CD4-positive, CD25-positive, alpha-beta regulatory T cell (primary cell): ENCODE results near the gene TIAM2. TPM values are rescaled to one million over a fixed set of nuclear protein-coding genes. Genes with fewer than 3 reads are reported as not detected.

ENCODE experiments used
- ATAC-seq, 2 donors: fragments of 150-1000 bp; cut with Tn5 transposase; one replicate each; pipeline ENCODE4 v1.10.0; 2021; ENCODE audit warnings: low read depth in 2 of 2, moderate number of reproducible peaks in 2 of 2, moderate library complexity in 1 of 2
- DNase-seq, 3 donors: peaks; one replicate each; pipeline versions ENCODE4 v3.0.0 to v3.0.0-alpha.2; 2012 to 2022; ENCODE audit warnings: mixed read lengths in 1 of 3
- H3K27ac ChIP-seq: one replicate; pipeline ENCODE4 v1.7.0; 2013; ENCODE audit warnings: mild to moderate bottlenecking, low read length; ENCODE audit not compliant: insufficient read depth, poor library complexity, severe bottlenecking
- H3K27me3 ChIP-seq: one replicate; pipeline ENCODE4 v1.7.0; 2013; ENCODE audit warnings: low read length; ENCODE audit not compliant: control insufficient read depth, insufficient read depth
- H3K36me3 ChIP-seq: one replicate; pipeline ENCODE4 v1.7.0; 2013; ENCODE audit warnings: mild to moderate bottlenecking, low read length, moderate library complexity; ENCODE audit not compliant: control insufficient read depth, insufficient read depth
- H3K4me1 ChIP-seq: 2 replicates; pipeline ENCODE4 v1.7.0; 2013; ENCODE audit warnings: mild to moderate bottlenecking, low read length; ENCODE audit not compliant: insufficient read depth, control insufficient read depth, poor library complexity, severe bottlenecking
- H3K4me3 ChIP-seq: one replicate; pipeline ENCODE4 v1.7.0; 2013; ENCODE audit warnings: low read depth, mild to moderate bottlenecking, low read length, moderate library complexity
- H3K9me3 ChIP-seq, 2 experiments: 1 replicate in 1 of 2; 2 replicates in 1 of 2; pipeline ENCODE4 v1.7.0; 2013; ENCODE audit warnings: low read length in 2 of 2, mild to moderate bottlenecking in 1 of 2, moderate library complexity in 1 of 2; ENCODE audit not compliant: control insufficient read depth in 2 of 2
- H3K27ac Mint-ChIP-seq, 3 donors: one replicate each; pipeline ENCODE4 v1.8.0; 2020 to 2022; ENCODE audit warnings: mild to moderate bottlenecking in 3 of 3, mixed read lengths in 3 of 3, moderate library complexity in 2 of 3
- H3K27me3 Mint-ChIP-seq: one replicate; pipeline ENCODE4 v1.8.0; 2022; ENCODE audit warnings: mild to moderate bottlenecking, mixed read lengths
- H3K36me3 Mint-ChIP-seq: one replicate; pipeline ENCODE4 v1.8.0; 2020; ENCODE audit warnings: mixed read lengths
- H3K4me1 Mint-ChIP-seq, 4 donors: one replicate each; pipeline ENCODE4 v1.8.0; 2020 to 2022; ENCODE audit warnings: mixed read lengths in 4 of 4, mild to moderate bottlenecking in 1 of 4
- H3K4me3 Mint-ChIP-seq, 4 donors: one replicate each; pipeline ENCODE4 v1.8.0; 2020 to 2022; ENCODE audit warnings: mild to moderate bottlenecking in 4 of 4, mixed read lengths in 4 of 4, moderate library complexity in 3 of 4
- H3K9me3 Mint-ChIP-seq, 7 donors: one replicate each; pipeline ENCODE4 v1.8.0; 2020 to 2022; ENCODE audit warnings: mixed read lengths in 7 of 7, mild to moderate bottlenecking in 3 of 7, moderate library complexity in 2 of 7
- polyA plus RNA-seq, 4 donors: library from polyadenylated mRNA; unstranded; fragments of 300-500 nt; fragmentation: Illumina TruSeq; gene quantifications; one replicate each; pipeline ENCODE4 v1.2.3, GENCODE V29; 2021
- total RNA-seq: library from RNA; stranded (reverse); gene quantifications from one replicate; pipeline ENCODE4 v1.2.3, GENCODE V29; 2022

TIAM2 gene
- total and polyA plus RNA-seq, 5 donors from 2014 or later = 0.66 to 5.9 (median 1.3) TPM

- ATAC-seq = no peak
- Mint-ChIP-seq H3K27me3 (no peaks in the 10 kb centered on the region), H3K4me1 (no peaks in the 10 kb centered on the region), H3K9me3 (peaks cover 0 to 4% (median 2%) of the 10 kb centered on the region in 7 donors), H3K4me3 (no peak overlapping the region), H3K36me3 (peaks cover 3% of the 10 kb centered on the region), H3K27ac (no peak overlapping the region)
- Histone ChIP-seq H3K4me3 (no peak overlapping the region), H3K27ac (no peak overlapping the region), H3K9me3 (no peaks in the 10 kb centered on the region), H3K27me3 (no peaks in the 10 kb centered on the region), H3K36me3 (no peaks in the 10 kb centered on the region), H3K4me1 (no peaks in the 10 kb centered on the region)
- no peak for DNase-seq
These were observed 239.6 kb downstream of the TIAM2 start for GRCh38 chr6:155234687-155235086.

DNA sequence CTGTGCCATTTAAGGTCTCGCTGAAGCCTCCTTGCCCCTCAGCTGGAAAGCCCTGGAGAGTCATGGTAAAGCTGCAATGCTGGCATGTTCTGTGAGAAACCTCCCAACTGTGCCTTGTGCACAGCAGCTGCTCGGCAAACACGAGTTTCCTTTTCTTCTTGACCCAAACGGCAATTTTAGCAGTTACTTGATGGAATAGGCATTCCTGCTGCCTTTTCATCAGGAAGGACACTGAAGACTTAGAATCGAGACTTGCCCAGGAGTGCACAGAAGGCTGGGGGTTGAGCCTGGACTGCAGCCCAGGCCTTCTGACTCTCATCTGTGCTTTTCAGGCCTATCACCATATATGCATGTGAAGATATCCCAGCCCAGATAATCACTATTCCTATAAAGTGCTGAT is 240.0 kb downstream of the TIAM2 start:
- no peak for DNase-seq
- no peak overlapping the region for H3K27ac ChIP-seq
- no peaks in the 10 kb centered on the region for H3K27me3 Mint-ChIP-seq
- H3K4me1 Mint-ChIP-seq = no peaks in the 10 kb centered on the region
- H3K9me3 Mint-ChIP-seq = peaks cover 0 to 6% (median 2%) of the 10 kb centered on the region in 7 donors
- no peaks in the 10 kb centered on the region for H3K36me3 ChIP-seq
- no peaks in the 10 kb centered on the region for H3K36me3 Mint-ChIP-seq
- no peak overlapping the region for H3K4me3 Mint-ChIP-seq
- H3K4me1 ChIP-seq = no peaks in the 10 kb centered on the region
- no peak overlapping the region for H3K4me3 ChIP-seq
- no peak overlapping the region for H3K27ac Mint-ChIP-seq
- H3K9me3 ChIP-seq = no peaks in the 10 kb centered on the region
- ATAC-seq = no peak
- no peaks in the 10 kb centered on the region for H3K27me3 ChIP-seq

GRCh38 chr6:155237613-155238012 is 242.5 kb downstream of the TIAM2 start:
- no peaks in the 10 kb centered on the region for H3K4me1 ChIP-seq

GRCh38 chr6:155240905-155241600 is 245.9 kb downstream of the TIAM2 start:
- Mint-ChIP-seq H3K9me3 (peaks cover 0 to 6% (median 2%) of the 10 kb centered on the region in 7 donors), H3K27ac (no peak overlapping the region), H3K4me3 (no peak overlapping the region), H3K36me3 (no peaks in the 10 kb centered on the region), H3K4me1 (no peaks in the 10 kb centered on the region), H3K27me3 (peaks cover 4% of the 10 kb centered on the region)
- no peak overlapping the region for H3K27ac ChIP-seq
- H3K4me3 ChIP-seq = no peak overlapping the region
- DNase-seq = no peak
- H3K27me3 ChIP-seq = no peaks in the 10 kb centered on the region
- H3K9me3 ChIP-seq = no peaks in the 10 kb centered on the region
- H3K4me1 ChIP-seq = no peaks in the 10 kb centered on the region
- H3K36me3 ChIP-seq = no peaks in the 10 kb centered on the region
- no peak for ATAC-seq

More at GRCh38 chr6:155237613-155238012, 242.5 kb downstream of the TIAM2 start:
- no peak for DNase-seq
- ATAC-seq = no peak
- no peak overlapping the region for H3K4me3 ChIP-seq
- Mint-ChIP-seq H3K27me3 (peaks cover 4% of the 10 kb centered on the region), H3K27ac (no peak overlapping the region), H3K4me3 (no peak overlapping the region), H3K4me1 (no peaks in the 10 kb centered on the region), H3K36me3 (no peaks in the 10 kb centered on the region), H3K9me3 (peaks cover 0 to 6% (median 2%) of the 10 kb centered on the region in 7 donors)
- H3K9me3 ChIP-seq = no peaks in the 10 kb centered on the region
- no peaks in the 10 kb centered on the region for H3K27me3 ChIP-seq
- no peaks in the 10 kb centered on the region for H3K36me3 ChIP-seq
- H3K27ac ChIP-seq = no peak overlapping the region

DNA sequence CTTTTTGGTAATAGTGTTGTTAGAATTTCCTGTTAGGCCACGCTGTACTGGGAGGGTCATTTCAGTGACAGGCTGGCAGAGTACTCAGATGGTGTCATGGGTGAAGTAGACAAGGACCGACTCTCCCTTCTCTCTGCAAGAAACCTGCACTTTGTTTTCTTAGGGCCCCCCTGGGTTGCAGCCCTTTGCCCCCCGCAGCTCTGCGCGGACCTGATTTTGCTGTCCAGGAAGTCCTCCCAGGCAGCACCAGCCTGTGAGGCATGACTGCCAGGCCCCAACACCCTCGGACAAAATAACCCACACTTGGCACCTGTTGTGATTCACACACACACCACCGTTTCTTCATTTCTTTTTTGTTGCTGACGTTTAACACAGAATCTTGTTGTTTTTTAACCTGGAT is 246.9 kb downstream of the TIAM2 start:
- Histone ChIP-seq H3K27ac (no peak overlapping the region), H3K9me3 (no peaks in the 10 kb centered on the region), H3K36me3 (no peaks in the 10 kb centered on the region), H3K27me3 (no peaks in the 10 kb centered on the region), H3K4me1 (no peaks in the 10 kb centered on the region), H3K4me3 (no peak overlapping the region)
- peaks cover 4% of the 10 kb centered on the region for H3K27me3 Mint-ChIP-seq
- H3K4me1 Mint-ChIP-seq = no peaks in the 10 kb centered on the region
- H3K27ac Mint-ChIP-seq = no peak overlapping the region
- H3K4me3 Mint-ChIP-seq = no peak overlapping the region
- DNase-seq = no peak
- H3K9me3 Mint-ChIP-seq = peaks cover 0 to 6% (median 2%) of the 10 kb centered on the region in 7 donors
- peaks cover 4% of the 10 kb centered on the region for H3K36me3 Mint-ChIP-seq
- no peak for ATAC-seq

- Mint-ChIP-seq H3K4me1 (peaks cover 0 to 5% (median under 1%) of the 10 kb centered on the region in 4 donors), H3K27ac (peak overlapping the region in 1 of 3 donors; percentile 73), H3K36me3 (peaks cover 11% of the 10 kb centered on the region), H3K27me3 (peaks cover 4% of the 10 kb centered on the region), H3K4me3 (no peak overlapping the region), H3K9me3 (peaks cover 0 to 4% (median 0%) of the 10 kb centered on the region in 7 donors)
- Histone ChIP-seq H3K4me1 (no peaks in the 10 kb centered on the region), H3K4me3 (no peak overlapping the region), H3K27me3 (no peaks in the 10 kb centered on the region), H3K36me3 (no peaks in the 10 kb centered on the region), H3K9me3 (no peaks in the 10 kb centered on the region), H3K27ac (no peak overlapping the region)
- DNase-seq = no peak
- ATAC-seq = no peak
These were observed 249.3 kb downstream of the TIAM2 start for GRCh38 chr6:155244434-155244833.

DNA sequence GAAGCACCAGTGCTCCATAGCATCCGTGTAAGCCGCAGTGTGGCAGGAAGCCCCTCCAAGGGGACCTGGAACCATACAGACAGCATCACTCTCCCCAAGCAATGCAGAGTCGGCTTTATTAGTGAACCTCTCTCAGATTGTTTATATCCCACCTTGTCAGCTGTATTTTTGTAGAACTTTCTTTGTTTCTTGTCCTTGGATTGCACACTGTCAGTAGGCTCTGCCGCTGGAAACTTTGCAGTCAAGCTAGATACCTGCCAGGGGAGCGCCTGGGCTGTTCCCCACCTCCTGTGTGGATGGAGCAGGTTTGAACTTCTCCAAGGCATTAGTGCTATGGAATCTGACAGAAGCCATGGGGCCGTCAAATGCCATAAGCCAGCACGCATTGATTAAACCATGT is 250.1 kb downstream of the TIAM2 start:
- DNase-seq (no peak), ATAC-seq (no peak)
- no peak overlapping the region for H3K27ac ChIP-seq
- peaks cover 19% of the 10 kb centered on the region for H3K36me3 Mint-ChIP-seq
- no peaks in the 10 kb centered on the region for H3K27me3 ChIP-seq
- no peak overlapping the region for H3K4me3 Mint-ChIP-seq
- H3K9me3 Mint-ChIP-seq = peaks cover 0 to 3% (median 0%) of the 10 kb centered on the region in 7 donors
- no peaks in the 10 kb centered on the region for H3K9me3 ChIP-seq
- no peaks in the 10 kb centered on the region for H3K36me3 ChIP-seq
- H3K4me3 ChIP-seq = no peak overlapping the region
- peaks cover 4% of the 10 kb centered on the region for H3K27me3 Mint-ChIP-seq
- peaks cover 0 to 5% (median 2%) of the 10 kb centered on the region in 4 donors for H3K4me1 Mint-ChIP-seq
- no peaks in the 10 kb centered on the region for H3K4me1 ChIP-seq
- H3K27ac Mint-ChIP-seq = peak overlapping the region in 1 of 3 donors; percentile 12

DNA sequence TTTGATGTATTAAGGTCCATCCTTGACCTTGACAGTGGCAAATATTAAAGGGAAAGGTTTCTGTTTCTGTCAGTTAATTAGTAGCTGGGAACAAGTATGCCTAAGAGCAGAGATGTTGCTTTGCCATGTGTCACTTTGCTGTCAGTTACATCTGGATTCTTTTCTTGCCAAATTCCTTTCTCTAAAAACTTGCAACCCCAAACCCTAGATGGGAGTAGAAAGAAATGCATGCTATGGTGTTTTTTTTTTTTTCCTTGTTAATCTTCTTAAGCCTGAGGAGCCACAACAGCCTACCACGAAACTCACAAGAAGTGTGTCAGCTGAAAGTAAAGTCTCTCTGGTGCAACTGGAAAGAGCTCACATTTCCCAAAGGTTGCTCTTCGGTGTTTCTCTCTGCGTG is 250.7 kb downstream of the TIAM2 start:
- H3K9me3 ChIP-seq = no peaks in the 10 kb centered on the region
- H3K4me3 Mint-ChIP-seq = no peak overlapping the region
- H3K27me3 Mint-ChIP-seq = peaks cover 4% of the 10 kb centered on the region
- no peaks in the 10 kb centered on the region for H3K4me1 ChIP-seq
- H3K36me3 Mint-ChIP-seq = peaks cover 25% of the 10 kb centered on the region
- peaks cover 3% of the 10 kb centered on the region for H3K36me3 ChIP-seq
- peaks cover 0 to 3% (median 0%) of the 10 kb centered on the region in 7 donors for H3K9me3 Mint-ChIP-seq
- H3K4me1 Mint-ChIP-seq = peaks cover 0 to 5% (median 2%) of the 10 kb centered on the region in 4 donors
- H3K27ac ChIP-seq = no peak overlapping the region
- ATAC-seq (no peak), DNase-seq (no peak)
- no peaks in the 10 kb centered on the region for H3K27me3 ChIP-seq
- H3K27ac Mint-ChIP-seq = no peak overlapping the region
- H3K4me3 ChIP-seq = no peak overlapping the region
